Measurements from ENCODE around the gene POMC.

Gene POMC

GRCh38 chr2:25202275-25202674 lies 33.9 kb upstream of the POMC start:
- Histone ChIP-seq H3K18ac (ENCODE audit: low read length) (peak overlapping the region; percentile 27), H3K9ac (ENCODE audit: low read depth, low read length, poor library complexity) (no peak overlapping the region), H3K27me3 (ENCODE audit: control insufficient read depth in 3 of 3, insufficient read depth in 3 of 3, low read depth in 1 of 3, low read length in 3 of 3) (peaks cover 0 to 43% (median 0%) of the 10 kb centered on the region in 3 experiments), H3K4me1 (ENCODE audit: control insufficient read depth in 2 of 2, insufficient read depth in 1 of 2, low read depth in 1 of 2, low read length in 2 of 2) (peaks cover 4 to 8% of the 10 kb centered on the region in 2 donors), H3K23ac (ENCODE audit: low read depth, low read length, poor library complexity) (no peak overlapping the region), H3K27ac (replicated peaks; ENCODE audit: low read length) (no peak overlapping the region), H2AFZ (ENCODE audit: low read length) (no peak overlapping the region), H3K79me1 (ENCODE audit: low read depth, low read length) (no peaks in the 10 kb centered on the region), H3K4me3 (ENCODE audit: low read length in 2 of 2) (no peak overlapping the region), H3K36me3 (replicated peaks in 1 of 2; ENCODE audit: control insufficient read depth in 2 of 2, insufficient read depth in 2 of 2, low read length in 2 of 2) (no peaks in the 10 kb centered on the region), H3K9me3 (replicated peaks in 1 of 2; ENCODE audit: control insufficient read depth in 2 of 2, insufficient read depth in 1 of 2, low read depth in 1 of 2, low read length in 2 of 2) (no peaks in the 10 kb centered on the region), H4K91ac (ENCODE audit: low read depth, low read length, poor library complexity) (no peak overlapping the region), H4K8ac (ENCODE audit: low read depth, low read length) (no peak overlapping the region), H3K14ac (ENCODE audit: low read length) (no peak overlapping the region), H2BK120ac (ENCODE audit: low read depth, low read length) (no peak overlapping the region), H3K4ac (ENCODE audit: low read length) (no peak overlapping the region), H2BK12ac (ENCODE audit: low read length) (no peak overlapping the region), H2AK5ac (ENCODE audit: low read depth, low read length) (peak overlapping the region; percentile 47), H3K4me2 (ENCODE audit: insufficient read depth, low read length, poor library complexity, severe bottlenecking) (no peak overlapping the region), H2BK15ac (ENCODE audit: low read length) (peak overlapping the region; percentile 93), H2BK5ac (ENCODE audit: low read length) (peak overlapping the region; percentile 10)
- no CpG with 5 or more reads among the region's 11 CpGs for WGBS, 2 donors (ENCODE audit: extremely low coverage in 2 of 2, insufficient read length in 2 of 2, insufficient replicate concordance in 1 of 2)
- DNase-seq (ENCODE audit: low spot score): no peak

GRCh38 chr2:25201794-25202193 lies 33.4 kb upstream of the POMC start:
- peak overlapping the region; percentile 83 for H3K23ac ChIP-seq (ENCODE audit: low read depth, low read length, poor library complexity)
- H3K18ac ChIP-seq (ENCODE audit: low read length): peak overlapping the region; percentile 11
- H3K14ac ChIP-seq (ENCODE audit: low read length): no peak overlapping the region
- WGBS, 2 donors (ENCODE audit: extremely low coverage in 2 of 2, insufficient read length in 2 of 2, insufficient replicate concordance in 1 of 2): no CpG with 5 or more reads among the region's 7 CpGs
- peak overlapping the region; percentile 10 for H2BK5ac ChIP-seq (ENCODE audit: low read length)
- H3K79me1 ChIP-seq (ENCODE audit: low read depth, low read length): no peaks in the 10 kb centered on the region
- H3K36me3 ChIP-seq (replicated peaks in 1 of 2; ENCODE audit: control insufficient read depth in 2 of 2, insufficient read depth in 2 of 2, low read length in 2 of 2): no peaks in the 10 kb centered on the region
- no peak overlapping the region for H3K27ac ChIP-seq (replicated peaks; ENCODE audit: low read length)
- peak overlapping the region; percentile 47 for H2AK5ac ChIP-seq (ENCODE audit: low read depth, low read length)
- peaks cover 4 to 8% of the 10 kb centered on the region in 2 donors for H3K4me1 ChIP-seq (ENCODE audit: control insufficient read depth in 2 of 2, insufficient read depth in 1 of 2, low read depth in 1 of 2, low read length in 2 of 2)
- H3K9me3 ChIP-seq (replicated peaks in 1 of 2; ENCODE audit: control insufficient read depth in 2 of 2, insufficient read depth in 1 of 2, low read depth in 1 of 2, low read length in 2 of 2): no peaks in the 10 kb centered on the region
- no peak overlapping the region for H2AFZ ChIP-seq (ENCODE audit: low read length)
- no peak for DNase-seq (ENCODE audit: low spot score)
- H3K4me3 ChIP-seq (ENCODE audit: low read length in 2 of 2): no peak overlapping the region
- H2BK12ac ChIP-seq (ENCODE audit: low read length): no peak overlapping the region
- no peak overlapping the region for H2BK120ac ChIP-seq (ENCODE audit: low read depth, low read length)
- no peak overlapping the region for H4K8ac ChIP-seq (ENCODE audit: low read depth, low read length)
- H3K4ac ChIP-seq (ENCODE audit: low read length): no peak overlapping the region
- H3K4me2 ChIP-seq (ENCODE audit: insufficient read depth, low read length, poor library complexity, severe bottlenecking): no peak overlapping the region
- H3K27me3 ChIP-seq (ENCODE audit: control insufficient read depth in 3 of 3, insufficient read depth in 3 of 3, low read depth in 1 of 3, low read length in 3 of 3): peaks cover 0 to 43% (median 0%) of the 10 kb centered on the region in 3 experiments
- no peak overlapping the region for H4K91ac ChIP-seq (ENCODE audit: low read depth, low read length, poor library complexity)
- H3K9ac ChIP-seq (ENCODE audit: low read depth, low read length, poor library complexity): no peak overlapping the region
- peak overlapping the region; percentile 93 for H2BK15ac ChIP-seq (ENCODE audit: low read length)

- H3K18ac ChIP-seq (ENCODE audit: low read length): no peak overlapping the region
These were observed 32.9 kb upstream of the POMC start for GRCh38 chr2:25201265-25201664.

GRCh38 chr2:25198576-25198975 lies 30.2 kb upstream of the POMC start:
- Histone ChIP-seq H3K14ac (ENCODE audit: low read length) (no peak overlapping the region), H2BK120ac (ENCODE audit: low read depth, low read length) (no peak overlapping the region), H3K9me3 (replicated peaks in 1 of 2; ENCODE audit: control insufficient read depth in 2 of 2, insufficient read depth in 1 of 2, low read depth in 1 of 2, low read length in 2 of 2) (no peaks in the 10 kb centered on the region), H3K23ac (ENCODE audit: low read depth, low read length, poor library complexity) (no peak overlapping the region), H4K8ac (ENCODE audit: low read depth, low read length) (no peak overlapping the region), H3K79me1 (ENCODE audit: low read depth, low read length) (no peaks in the 10 kb centered on the region), H2AK5ac (ENCODE audit: low read depth, low read length) (no peak overlapping the region), H3K9ac (ENCODE audit: low read depth, low read length, poor library complexity) (no peak overlapping the region), H2BK5ac (ENCODE audit: low read length) (no peak overlapping the region), H3K4me2 (ENCODE audit: insufficient read depth, low read length, poor library complexity, severe bottlenecking) (no peak overlapping the region), H3K36me3 (replicated peaks in 1 of 2; ENCODE audit: control insufficient read depth in 2 of 2, insufficient read depth in 2 of 2, low read length in 2 of 2) (no peaks in the 10 kb centered on the region), H3K4me1 (ENCODE audit: control insufficient read depth in 2 of 2, insufficient read depth in 1 of 2, low read depth in 1 of 2, low read length in 2 of 2) (peaks cover 8 to 17% of the 10 kb centered on the region in 2 donors), H3K27ac (replicated peaks; ENCODE audit: low read length) (no peak overlapping the region), H2BK12ac (ENCODE audit: low read length) (no peak overlapping the region), H2BK15ac (ENCODE audit: low read length) (no peak overlapping the region), H2AFZ (ENCODE audit: low read length) (no peak overlapping the region), H3K4ac (ENCODE audit: low read length) (no peak overlapping the region), H3K27me3 (ENCODE audit: control insufficient read depth in 3 of 3, insufficient read depth in 3 of 3, low read depth in 1 of 3, low read length in 3 of 3) (peaks cover 0 to 69% (median 0%) of the 10 kb centered on the region in 3 experiments), H3K4me3 (ENCODE audit: low read length in 2 of 2) (no peak overlapping the region), H3K18ac (ENCODE audit: low read length) (no peak overlapping the region), H4K91ac (ENCODE audit: low read depth, low read length, poor library complexity) (no peak overlapping the region)
- no CpG with 5 or more reads among the region's 5 CpGs for WGBS, 2 donors (ENCODE audit: extremely low coverage in 2 of 2, insufficient read length in 2 of 2, insufficient replicate concordance in 1 of 2)
- no peak for DNase-seq (ENCODE audit: low spot score)

More at GRCh38 chr2:25201265-25201664, 32.9 kb upstream of the POMC start:
- Histone ChIP-seq H3K79me1 (ENCODE audit: low read depth, low read length) (no peaks in the 10 kb centered on the region), H2BK15ac (ENCODE audit: low read length) (peak overlapping the region; percentile 93), H3K14ac (ENCODE audit: low read length) (no peak overlapping the region), H3K9ac (ENCODE audit: low read depth, low read length, poor library complexity) (no peak overlapping the region), H3K9me3 (replicated peaks in 1 of 2; ENCODE audit: control insufficient read depth in 2 of 2, insufficient read depth in 1 of 2, low read depth in 1 of 2, low read length in 2 of 2) (no peaks in the 10 kb centered on the region), H4K8ac (ENCODE audit: low read depth, low read length) (no peak overlapping the region), H3K4ac (ENCODE audit: low read length) (no peak overlapping the region), H2AFZ (ENCODE audit: low read length) (no peak overlapping the region), H2BK120ac (ENCODE audit: low read depth, low read length) (no peak overlapping the region), H2BK12ac (ENCODE audit: low read length) (no peak overlapping the region), H3K36me3 (replicated peaks in 1 of 2; ENCODE audit: control insufficient read depth in 2 of 2, insufficient read depth in 2 of 2, low read length in 2 of 2) (no peaks in the 10 kb centered on the region), H3K27ac (replicated peaks; ENCODE audit: low read length) (no peak overlapping the region), H3K4me2 (ENCODE audit: insufficient read depth, low read length, poor library complexity, severe bottlenecking) (no peak overlapping the region), H3K4me3 (ENCODE audit: low read length in 2 of 2) (no peak overlapping the region), H2BK5ac (ENCODE audit: low read length) (peak overlapping the region; percentile 10), H4K91ac (ENCODE audit: low read depth, low read length, poor library complexity) (no peak overlapping the region), H3K23ac (ENCODE audit: low read depth, low read length, poor library complexity) (peak overlapping the region; percentile 83), H3K4me1 (ENCODE audit: control insufficient read depth in 2 of 2, insufficient read depth in 1 of 2, low read depth in 1 of 2, low read length in 2 of 2) (peaks cover 4 to 8% of the 10 kb centered on the region in 2 donors), H2AK5ac (ENCODE audit: low read depth, low read length) (no peak overlapping the region), H3K27me3 (ENCODE audit: control insufficient read depth in 3 of 3, insufficient read depth in 3 of 3, low read depth in 1 of 3, low read length in 3 of 3) (peaks cover 0 to 43% (median 0%) of the 10 kb centered on the region in 3 experiments)
- no CpG with 5 or more reads among the region's 6 CpGs for WGBS, 2 donors (ENCODE audit: extremely low coverage in 2 of 2, insufficient read length in 2 of 2, insufficient replicate concordance in 1 of 2)
- no peak for DNase-seq (ENCODE audit: low spot score)

All from neuronal stem cell (in vitro differentiated cells).